Hepatocyte (in vitro differentiated cells): ENCODE data around the gene WWTR1.

Experiments
- CTCF ChIP-seq: fragments of 200-600 bp; sonication (generic); IDR thresholded peaks from 2 replicates; pipeline ENCODE4 v1.5.1; 2016; ENCODE audit warnings: antibody characterized with exemption, mild to moderate bottlenecking; ENCODE audit not compliant: poor library complexity
- EZH2phosphoT487 ChIP-seq: fragments of 200-600 bp; sonication (generic); IDR thresholded peaks from one replicate; pipeline ENCODE4 v1.6.1; 2018; ENCODE audit warnings: antibody characterized with exemption, mild to moderate bottlenecking, low read depth, moderate library complexity; ENCODE audit not compliant: unreplicated experiment, severe bottlenecking

- TF ChIP-seq CTCF (no peak), EZH2phosphoT487 (no peak)
Observed at GRCh38 chr3:149553781-149554451, 103.9 kb downstream of the WWTR1 start.
